ENCODE results near the gene MRPL10.

DNA sequence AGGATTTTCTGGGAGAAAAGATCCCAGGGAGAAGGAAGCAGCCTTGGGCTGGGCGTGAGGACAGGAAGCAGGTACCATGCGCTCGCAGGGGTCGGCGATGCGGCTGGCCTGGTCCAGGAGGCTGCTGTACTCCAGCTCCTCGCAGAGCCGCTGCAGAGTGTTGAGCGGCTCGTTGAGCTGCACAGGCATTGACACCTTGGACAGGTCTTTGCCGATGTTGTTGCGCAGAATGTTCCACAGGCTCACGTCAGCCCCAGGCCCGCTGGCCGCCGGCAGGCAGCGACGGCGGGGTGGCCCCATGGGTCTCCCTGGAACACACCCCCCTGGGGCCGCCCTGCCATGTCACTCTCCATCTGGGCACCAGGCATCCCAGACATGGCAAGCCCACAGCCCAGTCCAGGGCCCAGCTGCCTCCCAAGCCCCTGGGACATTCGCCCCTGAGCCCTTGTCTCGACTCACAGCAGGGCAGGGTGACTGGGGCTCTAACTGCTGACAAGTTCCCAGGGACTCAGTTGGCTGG is 17.8 kb downstream of the MRPL10 start:
- TF ChIP-seq, protein P1, sequence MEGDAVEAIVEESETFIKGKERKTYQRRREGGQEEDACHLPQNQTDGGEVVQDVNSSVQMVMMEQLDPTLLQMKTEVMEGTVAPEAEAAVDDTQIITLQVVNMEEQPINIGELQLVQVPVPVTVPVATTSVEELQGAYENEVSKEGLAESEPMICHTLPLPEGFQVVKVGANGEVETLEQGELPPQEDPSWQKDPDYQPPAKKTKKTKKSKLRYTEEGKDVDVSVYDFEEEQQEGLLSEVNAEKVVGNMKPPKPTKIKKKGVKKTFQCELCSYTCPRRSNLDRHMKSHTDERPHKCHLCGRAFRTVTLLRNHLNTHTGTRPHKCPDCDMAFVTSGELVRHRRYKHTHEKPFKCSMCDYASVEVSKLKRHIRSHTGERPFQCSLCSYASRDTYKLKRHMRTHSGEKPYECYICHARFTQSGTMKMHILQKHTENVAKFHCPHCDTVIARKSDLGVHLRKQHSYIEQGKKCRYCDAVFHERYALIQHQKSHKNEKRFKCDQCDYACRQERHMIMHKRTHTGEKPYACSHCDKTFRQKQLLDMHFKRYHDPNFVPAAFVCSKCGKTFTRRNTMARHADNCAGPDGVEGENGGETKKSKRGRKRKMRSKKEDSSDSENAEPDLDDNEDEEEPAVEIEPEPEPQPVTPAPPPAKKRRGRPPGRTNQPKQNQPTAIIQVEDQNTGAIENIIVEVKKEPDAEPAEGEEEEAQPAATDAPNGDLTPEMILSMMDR (IDR thresholded peaks at IDR 0.05) = no peak
- no peak for TF ChIP-seq POLR2A (IDR thresholded peaks at IDR 0.05)

All from right lobe of liver (tissue), 4 donors.